ENCODE results near the gene ZKSCAN8. TPM values are rescaled to one million over a fixed set of nuclear protein-coding genes. Genes with fewer than 3 reads are reported as not detected.
"Not testable (repeated sequence)": the region's sequence is repeated elsewhere in the genome, so short reads cannot be mapped to it uniquely, and the experiment has no call there.

ZKSCAN8 gene
- 5.3 and 5.7 TPM in 2 replicates for total RNA-seq (2014; rRNA removed; shearing (Covaris generic))

- DNase-seq (ENCODE audit: low spot score), result peak; percentile 85
Measured at GRCh38 chr6:28141500-28142329, at the start of gene ZKSCAN8. Gene ZKSCAN8, plus strand, starts transcription at chr6:28141883. Its CDS starts 6,525 bp downstream, at chr6:28148408.

GRCh38 chr6:28102222-28102621 is 39.5 kb upstream of the ZKSCAN8 start:
- not testable (repeated sequence) for DNase-seq (ENCODE audit: low spot score)

- not testable (repeated sequence) for DNase-seq (ENCODE audit: low spot score)
Measured at GRCh38 chr6:28102699-28103098, 39.0 kb upstream of the ZKSCAN8 start.

GRCh38 chr6:28104392-28105244 is 37.1 kb upstream of the ZKSCAN8 start:
- peak; percentile 85 for DNase-seq (ENCODE audit: low spot score)

GRCh38 chr6:28105245-28105639 is 36.4 kb upstream of the ZKSCAN8 start:
- peak; percentile 44 for DNase-seq (ENCODE audit: low spot score)

- DNase-seq (ENCODE audit: low spot score), result no peak
Measured at GRCh38 chr6:28107506-28107905, 34.2 kb upstream of the ZKSCAN8 start.

GRCh38 chr6:28111964-28112363 is 29.7 kb upstream of the ZKSCAN8 start:
- DNase-seq (ENCODE audit: low spot score), result no peak

- DNase-seq (ENCODE audit: low spot score), result no peak
Measured at GRCh38 chr6:28115799-28116198, 25.9 kb upstream of the ZKSCAN8 start.

GRCh38 chr6:28117386-28118050 is 24.2 kb upstream of the ZKSCAN8 start:
- no peak for DNase-seq (ENCODE audit: low spot score)

GRCh38 chr6:28118217-28118616 is 23.5 kb upstream of the ZKSCAN8 start:
- DNase-seq (ENCODE audit: low spot score), result no peak

GRCh38 chr6:28121876-28122275 is 19.8 kb upstream of the ZKSCAN8 start:
- no peak for DNase-seq (ENCODE audit: low spot score)

GRCh38 chr6:28122283-28122682 is 19.4 kb upstream of the ZKSCAN8 start:
- not testable (repeated sequence) for DNase-seq (ENCODE audit: low spot score)

GRCh38 chr6:28124350-28124970 is 17.2 kb upstream of the ZKSCAN8 start, which contains the start of gene ZSCAN16:
Gene ZSCAN16, plus strand, starts transcription at chr6:28124609. Its CDS starts 835 bp downstream, at chr6:28125444.
- peak; percentile 95 for DNase-seq (ENCODE audit: low spot score)

GRCh38 chr6:28124971-28125353 is 16.7 kb upstream of the ZKSCAN8 start:
- no peak for DNase-seq (ENCODE audit: low spot score)

- DNase-seq (ENCODE audit: low spot score), result no peak
Measured at GRCh38 chr6:28125401-28125800, 16.3 kb upstream of the ZKSCAN8 start.

- peak; percentile 33 for DNase-seq (ENCODE audit: low spot score)
Measured at GRCh38 chr6:28134015-28134414, 7.7 kb upstream of the ZKSCAN8 start.

GRCh38 chr6:28134716-28135115 is 7.0 kb upstream of the ZKSCAN8 start:
- no peak for DNase-seq (ENCODE audit: low spot score)

GRCh38 chr6:28135393-28135792 is 6.3 kb upstream of the ZKSCAN8 start:
- DNase-seq (ENCODE audit: low spot score), result no peak

- peak; percentile 89 for DNase-seq (ENCODE audit: low spot score)
Measured at GRCh38 chr6:28136585-28137504, 4.8 kb upstream of the ZKSCAN8 start.

- DNase-seq (ENCODE audit: low spot score), result peak; percentile 26
Measured at GRCh38 chr6:28137505-28137981, 4.1 kb upstream of the ZKSCAN8 start.

Measured in HT-29 (cell line).